HT1080 (cell line): ENCODE measurements around the gene GSPT1. TPM values are rescaled to one million over a fixed set of nuclear protein-coding genes. Genes with fewer than 3 reads are reported as not detected.
"Not testable (repeated sequence)": the region's sequence is repeated elsewhere in the genome, so short reads cannot be mapped to it uniquely, and the experiment has no call there.

ENCODE experiments used
- DNase-seq: peaks from one replicate; pipeline ENCODE4 v3.0.0-alpha.2; 2015; ENCODE audit warnings: low read depth
- total RNA-seq: library from RNA; depleted of rRNA; stranded (reverse); fragments of >200 nt; shearing (Covaris generic); gene quantifications from 2 replicates; pipeline ENCODE4 v1.2.3, GENCODE V29; 2014

Gene GSPT1
- total RNA-seq, 1 experiment from 2014 or later: 94.1 TPM

DNA sequence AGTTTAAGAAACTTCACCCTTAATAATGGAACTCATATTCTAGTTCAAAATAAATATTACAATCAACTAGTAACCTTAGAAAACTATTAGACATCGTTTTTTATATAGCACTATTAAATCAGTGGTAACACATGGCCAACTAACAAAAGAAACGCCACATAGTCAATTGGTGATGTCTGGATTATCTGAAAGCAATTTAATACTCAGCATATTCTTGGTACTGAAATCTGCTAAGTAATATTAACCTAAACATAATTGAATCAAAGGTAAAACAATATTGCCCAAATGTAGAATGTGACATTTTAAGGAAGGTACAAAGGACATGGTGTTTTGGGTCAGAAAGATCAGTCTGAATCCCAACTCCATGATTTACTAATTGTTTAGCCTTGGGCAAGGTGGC is 53.3 kb downstream of the GSPT1 start:
- no peak for DNase-seq

DNA sequence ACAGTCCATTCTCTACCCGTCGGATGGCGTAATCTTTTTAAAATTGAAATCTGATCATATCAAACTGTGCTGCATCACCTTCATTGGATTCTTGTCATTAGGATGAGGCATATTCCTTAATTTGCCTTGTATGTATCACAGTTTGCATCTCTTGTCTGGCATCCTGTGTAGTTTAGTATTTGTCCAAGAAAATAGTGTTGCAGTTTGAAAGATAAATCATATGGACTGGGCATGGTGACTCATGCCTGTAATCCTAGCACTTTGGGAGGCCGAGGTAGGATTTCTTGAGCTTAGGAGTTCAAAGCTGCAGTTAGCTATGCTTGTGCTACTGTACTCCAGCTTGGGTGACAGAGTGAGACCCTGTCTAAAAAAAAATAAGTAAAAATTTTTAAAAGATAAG is 58.6 kb downstream of the GSPT1 start:
- DNase-seq: peak; percentile 64

DNA sequence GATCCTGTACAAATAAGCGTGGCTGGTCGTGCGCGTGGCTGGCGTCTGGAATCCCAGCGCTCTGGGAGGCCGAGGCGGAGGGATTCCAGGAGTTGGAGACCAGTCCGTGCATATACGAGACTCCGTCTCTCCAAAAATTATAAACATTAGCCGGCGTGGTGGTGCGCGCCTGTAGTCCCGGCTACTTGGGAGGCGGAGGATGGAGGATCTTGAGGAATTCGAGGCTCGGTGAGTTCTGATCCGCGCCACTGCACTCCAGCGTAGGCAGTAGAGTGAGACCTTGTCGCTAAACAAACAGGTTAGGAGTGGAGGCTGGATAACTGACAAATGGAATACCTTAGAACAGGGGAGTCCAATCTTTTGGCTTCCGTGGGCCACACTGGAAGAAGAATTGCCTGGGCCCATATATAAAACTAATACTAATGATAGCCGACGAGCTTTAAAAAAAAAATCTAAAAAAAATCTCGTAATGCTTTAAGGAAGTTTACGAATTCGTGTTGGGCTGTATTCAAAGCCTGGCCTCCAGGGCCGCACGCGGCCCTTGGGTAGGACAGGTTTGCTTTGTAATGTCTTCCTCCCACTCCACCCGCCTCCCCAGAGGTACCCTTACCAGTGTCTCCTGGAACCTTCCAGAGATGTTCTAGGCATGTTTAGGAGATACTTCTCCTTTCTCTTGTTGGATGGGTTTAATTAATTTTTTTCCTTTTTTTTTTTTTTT is 63.5 kb downstream of the GSPT1 start:
- DNase-seq: peak; percentile 26

DNA sequence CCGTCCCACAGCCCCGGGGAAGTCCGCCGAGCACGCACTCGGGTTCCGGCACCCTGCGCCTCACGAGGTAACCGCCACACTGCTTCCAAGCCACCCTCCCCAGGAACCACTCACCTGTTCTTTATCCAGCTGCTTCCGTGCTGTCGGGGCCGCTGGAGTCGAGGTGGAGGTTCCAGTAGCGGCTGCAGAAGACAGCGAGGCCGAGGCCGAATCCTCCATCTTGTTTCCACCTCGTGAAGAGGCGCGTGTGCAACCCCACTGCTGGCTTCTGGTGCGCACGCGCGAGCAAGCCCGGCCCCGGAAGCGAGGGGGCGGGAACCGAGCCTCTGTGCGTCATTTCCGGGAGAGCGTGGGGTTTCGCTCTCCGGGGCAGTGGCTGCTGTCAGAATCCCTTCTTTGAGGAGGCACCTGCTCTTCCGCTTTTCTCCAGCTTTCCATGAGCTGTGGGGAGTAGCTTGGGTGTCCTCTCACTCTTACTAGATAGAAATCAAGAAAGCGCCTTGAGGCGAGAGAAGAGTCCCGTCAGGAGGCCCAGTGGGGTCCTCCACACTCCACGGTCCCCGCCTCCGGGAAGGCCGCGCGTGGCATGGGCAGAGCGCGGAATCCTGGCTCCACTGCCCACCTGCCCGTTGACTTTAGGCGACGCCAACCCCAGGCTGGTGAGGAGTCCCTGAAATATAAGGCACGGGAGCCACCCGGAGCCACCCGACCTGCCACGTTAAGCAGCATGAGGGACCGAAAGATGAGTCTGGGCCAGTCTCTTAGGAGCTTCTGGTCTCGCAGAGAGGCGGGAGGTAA is 64.3 kb downstream of the GSPT1 start, which contains the start of gene RSL1D1:
Gene RSL1D1 (minus strand): TSS at position 249 of the 798 bp plus-strand sequence. CDS start 30 bp downstream, at position 219.
- peak; percentile 89 for DNase-seq

DNA sequence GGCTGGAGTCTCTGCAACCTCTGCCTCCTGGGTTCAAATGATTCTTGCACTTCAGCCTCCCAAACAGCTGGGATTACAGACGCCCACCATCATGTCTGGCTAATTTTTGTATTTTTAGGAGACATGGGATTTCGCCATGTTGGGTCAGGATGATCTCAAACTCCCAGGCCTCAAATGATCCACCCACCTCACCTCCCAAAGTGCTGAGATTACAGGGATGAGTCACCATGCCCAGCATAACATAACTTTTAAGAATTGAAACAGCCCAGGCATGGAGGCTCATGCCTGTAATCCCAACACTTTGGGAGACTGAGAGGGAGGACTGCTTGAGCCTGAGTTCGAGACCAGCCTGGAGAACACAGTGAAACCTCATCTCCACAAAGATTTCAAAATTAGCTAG is 66.9 kb downstream of the GSPT1 start:
- DNase-seq: peak; percentile 38

DNA sequence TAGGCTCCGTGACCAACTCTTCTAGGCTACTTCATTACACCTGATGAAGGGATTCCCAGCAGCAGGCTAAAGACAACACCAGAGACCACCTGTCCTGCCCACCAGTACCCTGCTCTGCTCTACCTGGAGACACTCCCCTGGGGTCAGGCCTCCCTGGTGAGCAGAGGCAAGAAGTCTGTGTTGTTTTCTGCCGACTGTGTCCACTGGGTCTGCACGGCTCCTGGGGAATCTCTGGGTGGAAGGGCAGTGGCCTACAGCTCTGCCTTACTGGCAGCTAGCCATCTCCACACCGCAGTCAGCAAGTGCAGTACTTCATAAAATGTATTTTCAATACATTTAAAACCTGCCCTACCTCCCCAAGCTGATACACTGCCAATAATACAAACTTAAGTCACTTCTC is 71.3 kb downstream of the GSPT1 start:
- no peak for DNase-seq

DNA sequence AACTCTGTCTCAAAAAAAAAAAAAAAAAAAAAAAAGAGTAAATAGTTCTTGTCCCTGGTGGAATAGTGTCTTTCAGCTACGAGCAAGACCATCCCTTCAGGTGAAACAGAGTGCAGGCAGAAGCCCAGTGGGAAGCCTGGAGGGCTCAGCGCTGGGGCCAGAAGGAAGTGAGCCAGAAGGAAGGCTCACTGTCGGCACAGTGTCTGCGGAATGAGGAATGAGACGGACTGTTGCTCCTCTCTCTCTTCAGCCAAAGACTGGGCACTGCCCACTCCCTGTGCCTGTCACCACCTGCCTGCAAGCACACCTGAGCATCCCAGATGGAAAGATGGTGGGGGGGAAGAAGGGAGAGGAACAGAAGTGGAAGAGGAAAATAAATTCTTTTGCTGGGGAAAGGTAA is 71.9 kb downstream of the GSPT1 start:
- DNase-seq: no peak

DNA sequence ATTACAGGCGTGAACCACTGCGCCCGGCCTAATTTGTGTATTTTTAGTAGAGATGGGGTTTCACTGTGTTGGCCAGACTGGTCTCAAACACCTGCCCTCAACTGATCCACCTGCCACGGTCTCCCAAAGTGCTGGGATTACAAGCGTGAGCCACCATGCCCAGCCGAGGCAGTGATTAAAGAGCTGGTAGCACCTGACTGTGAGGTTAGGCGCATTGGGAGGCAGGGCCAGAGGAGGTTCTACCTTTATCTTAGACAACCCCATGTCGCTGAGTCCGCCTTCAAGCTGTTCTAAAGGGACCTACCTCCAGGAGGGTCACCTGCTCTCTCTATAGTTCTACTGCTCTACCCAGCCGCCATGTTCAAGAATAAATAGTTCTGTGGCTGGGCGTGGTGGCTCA is 72.5 kb downstream of the GSPT1 start:
- DNase-seq: no peak

DNA sequence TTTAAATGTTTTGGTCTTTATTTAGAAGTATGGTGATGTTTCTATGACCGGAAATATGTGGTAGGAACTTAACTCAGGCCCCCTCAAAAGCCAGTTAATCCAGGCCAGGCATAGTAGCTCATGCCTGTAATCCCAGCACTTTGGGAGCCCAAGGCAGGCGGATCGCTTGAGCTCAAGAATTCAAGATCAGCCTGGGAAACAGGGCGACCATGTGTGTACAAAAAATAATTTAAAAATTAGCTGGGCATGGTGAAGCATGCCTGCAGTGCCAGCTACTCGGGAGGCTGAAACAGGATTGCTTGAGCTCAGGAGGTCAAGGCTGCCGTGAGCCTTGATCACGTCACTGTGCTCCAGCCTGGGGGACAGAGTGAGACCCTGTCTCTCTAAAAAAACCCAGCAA is 74.7 kb downstream of the GSPT1 start:
- DNase-seq: no peak

DNA sequence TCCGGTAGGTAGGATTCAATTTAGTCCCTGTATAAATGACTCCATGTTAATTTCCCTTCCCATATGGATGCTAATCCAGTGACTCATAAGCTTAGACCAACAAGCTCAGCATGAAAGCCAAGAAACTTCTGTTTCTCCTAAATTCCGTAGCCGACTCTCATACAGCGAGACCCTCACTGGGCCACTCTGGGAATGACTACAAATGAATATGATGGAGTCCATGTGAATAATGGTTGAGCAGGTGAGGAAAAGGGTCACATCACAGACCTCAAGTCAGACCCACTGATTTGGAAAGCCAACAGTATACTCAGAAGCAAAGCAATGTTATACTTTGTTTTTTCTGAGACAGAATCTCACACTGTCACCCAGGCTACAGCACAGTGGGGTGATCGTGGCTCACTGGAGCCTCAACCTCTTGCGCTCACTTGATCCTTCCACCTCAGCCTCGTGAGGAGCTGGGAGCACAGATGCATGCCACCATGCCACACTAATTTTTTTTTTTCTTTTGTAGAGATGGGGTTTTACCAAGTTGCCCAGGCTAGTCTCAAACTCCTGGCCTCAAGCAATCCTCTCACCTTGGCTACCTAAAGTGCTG is 79.0 kb downstream of the GSPT1 start:
- peak; percentile 53 for DNase-seq

DNA sequence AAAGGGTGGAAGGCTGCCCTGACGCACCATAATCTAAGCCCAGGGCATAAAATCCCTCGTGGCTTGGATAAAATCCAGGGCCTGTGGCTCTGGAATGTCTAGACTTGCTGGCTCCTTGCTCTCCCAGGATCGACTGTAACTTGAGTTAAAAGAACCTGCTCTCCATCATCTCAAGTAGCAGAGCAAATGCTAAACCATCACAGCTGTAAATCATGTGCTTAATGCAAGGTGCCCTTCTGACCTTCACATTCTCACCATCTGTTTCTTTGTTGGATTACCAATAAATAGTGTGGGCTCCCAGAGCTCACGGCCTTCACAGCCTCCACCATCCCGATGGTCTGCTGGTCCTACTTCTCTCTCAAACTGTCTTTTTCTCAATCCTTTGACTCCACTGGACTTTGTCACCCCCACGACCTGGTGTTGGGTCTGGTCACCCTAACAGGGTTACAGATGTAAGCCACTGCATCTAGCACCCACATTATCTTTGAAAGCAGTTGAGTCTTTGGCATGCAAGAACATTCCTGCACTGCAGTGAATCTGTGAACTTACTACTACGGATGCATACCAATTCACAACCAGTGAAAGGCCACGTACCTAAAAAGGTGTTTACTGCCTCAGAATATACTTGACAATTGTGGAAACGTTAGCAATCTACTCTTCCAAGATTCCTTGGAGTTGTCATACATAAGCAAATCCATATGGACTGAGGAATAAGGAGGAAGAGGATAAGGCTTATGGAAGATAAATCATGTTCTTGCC is 79.7 kb downstream of the GSPT1 start:
- peak; percentile 46 for DNase-seq

DNA sequence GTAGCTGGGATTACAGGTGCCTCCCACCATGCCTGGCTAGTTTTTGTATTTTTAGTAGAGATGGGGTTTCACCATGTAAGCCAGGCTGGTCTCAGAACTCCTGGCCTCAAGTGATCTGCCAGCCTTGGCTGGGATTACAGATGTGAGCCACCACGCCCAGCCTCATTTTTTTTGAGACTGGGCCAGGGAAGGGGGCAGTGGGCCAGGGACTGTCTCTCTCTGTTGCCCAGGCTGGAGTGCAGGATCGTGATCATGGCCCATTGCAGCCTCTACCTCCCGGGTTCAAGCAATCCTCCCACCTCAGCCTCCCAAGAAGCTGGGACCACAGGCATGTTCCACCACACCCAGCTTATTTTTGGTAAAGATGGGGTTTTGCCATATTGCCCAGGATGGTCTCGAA is 80.4 kb downstream of the GSPT1 start:
- DNase-seq: no peak

DNA sequence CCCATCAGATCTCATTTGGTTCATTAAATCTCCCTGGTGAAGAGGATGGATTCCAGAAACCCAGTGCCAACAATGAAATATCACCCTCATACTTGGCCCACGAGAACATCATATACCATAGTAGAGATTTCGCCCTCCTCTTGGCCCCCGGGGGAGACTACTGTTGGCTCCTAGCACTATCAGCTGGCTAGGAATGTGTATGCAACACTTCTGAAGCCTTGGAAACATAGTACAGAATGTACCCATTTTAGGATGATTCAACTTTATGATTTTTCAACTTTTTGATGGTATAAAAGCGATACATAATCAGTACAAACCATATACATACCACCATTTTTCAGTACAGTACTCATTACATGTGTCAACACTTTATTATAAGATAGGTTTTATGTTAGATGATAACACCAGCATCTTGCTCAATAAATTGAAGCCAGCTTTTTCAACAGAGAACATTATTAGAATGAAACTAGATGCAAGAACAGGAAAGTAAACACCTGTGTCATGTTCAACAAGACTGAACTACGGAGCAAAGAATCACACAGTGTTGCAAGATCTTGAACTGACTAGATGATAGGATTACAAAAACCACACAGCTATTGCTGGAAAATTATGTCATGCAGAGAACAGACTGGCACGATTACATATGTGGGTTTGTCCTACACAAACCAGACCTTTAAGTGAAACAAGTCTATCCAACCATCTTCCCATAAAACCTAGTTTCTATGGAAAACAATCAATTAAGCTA is 81.6 kb downstream of the GSPT1 start:
- DNase-seq: peak; percentile 29

DNA sequence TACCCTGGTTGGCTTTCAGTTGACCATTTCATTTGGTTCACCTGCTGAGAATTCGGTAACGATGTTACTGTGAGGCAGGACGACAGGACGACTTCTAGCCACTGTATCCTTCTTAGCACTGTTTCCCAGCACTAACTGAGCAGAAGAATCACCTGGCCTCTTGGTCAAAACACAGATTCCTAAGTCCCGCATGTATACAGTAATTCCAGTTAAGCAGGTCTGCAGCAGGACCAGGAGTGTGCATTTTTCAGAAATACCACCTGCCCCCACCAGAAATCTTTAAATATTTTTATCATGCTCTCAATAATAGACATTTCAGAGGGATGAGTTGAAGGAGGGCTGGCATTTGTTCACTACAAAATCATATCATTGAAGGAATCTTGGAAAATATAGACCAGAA is 87.1 kb downstream of the GSPT1 start:
- DNase-seq: no peak

DNA sequence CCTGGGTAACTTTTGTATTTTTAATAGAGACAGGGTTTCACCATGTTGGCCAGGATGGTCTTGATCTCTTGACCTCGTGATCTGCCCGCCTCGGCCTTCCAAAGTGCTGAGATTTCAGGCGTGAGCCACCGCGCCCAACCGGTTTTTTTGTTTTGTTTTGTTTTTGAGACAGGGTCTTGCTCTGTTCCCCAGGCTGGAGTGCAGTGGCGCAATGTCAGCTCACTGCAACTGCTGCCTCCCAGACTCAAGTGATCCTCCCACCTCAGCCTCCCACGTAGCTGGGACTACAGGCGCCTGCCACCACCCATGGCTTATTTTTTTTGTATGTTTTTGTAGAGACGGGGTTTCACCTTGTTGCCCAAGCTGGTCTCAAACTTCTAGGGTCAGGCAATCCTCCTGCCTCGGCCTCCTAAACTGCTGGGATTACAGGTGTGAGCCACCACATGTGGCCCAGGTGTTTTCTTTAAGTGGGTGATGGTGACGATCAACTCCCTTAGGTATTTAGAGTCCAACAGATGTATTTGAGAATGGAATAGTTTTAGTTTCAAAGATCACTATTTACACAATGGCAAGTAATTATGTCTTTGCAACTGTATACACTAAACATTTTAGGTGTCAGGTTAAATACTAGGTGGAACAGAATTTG is 90.1 kb downstream of the GSPT1 start:
- DNase-seq: not testable (repeated sequence)

DNA sequence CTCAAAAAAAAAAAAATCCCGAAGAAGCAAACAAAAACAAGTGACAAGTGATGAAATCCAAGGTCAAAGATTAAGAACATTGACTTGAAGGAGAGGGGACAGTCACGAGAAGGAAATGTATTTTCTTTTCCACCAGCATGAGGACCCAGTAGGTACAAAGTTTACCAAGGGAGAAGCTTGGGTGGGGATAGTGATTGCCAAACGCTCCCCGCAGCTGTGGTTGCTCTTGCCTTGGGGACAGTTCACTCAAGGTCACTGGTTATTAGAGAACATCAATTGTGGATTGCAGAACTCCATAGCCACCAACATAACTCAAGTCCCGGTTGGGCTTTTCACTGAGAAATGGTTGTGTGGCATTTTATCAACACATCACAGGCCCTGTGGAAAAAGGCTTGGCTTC is 91.4 kb downstream of the GSPT1 start:
- no peak for DNase-seq

DNA sequence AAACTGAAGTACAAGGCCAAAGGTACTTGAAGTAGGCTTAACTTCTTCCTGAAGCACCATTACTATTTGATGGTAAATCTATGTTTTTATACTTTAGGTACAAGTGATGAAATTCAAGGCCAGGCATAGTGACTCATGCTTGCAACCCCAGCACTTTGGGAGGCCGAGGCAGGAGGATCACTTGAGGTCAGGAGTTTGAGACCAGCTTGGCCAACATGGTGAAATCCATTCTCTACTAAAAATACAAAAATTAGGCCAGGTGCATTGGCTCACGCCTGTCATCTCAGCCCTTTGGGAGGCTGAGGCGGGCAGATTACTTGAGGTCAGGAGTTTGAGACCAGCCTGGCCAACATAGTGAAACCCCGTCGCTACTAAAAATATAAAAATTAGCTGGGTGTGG is 92.1 kb downstream of the GSPT1 start:
- not testable (repeated sequence) for DNase-seq

DNA sequence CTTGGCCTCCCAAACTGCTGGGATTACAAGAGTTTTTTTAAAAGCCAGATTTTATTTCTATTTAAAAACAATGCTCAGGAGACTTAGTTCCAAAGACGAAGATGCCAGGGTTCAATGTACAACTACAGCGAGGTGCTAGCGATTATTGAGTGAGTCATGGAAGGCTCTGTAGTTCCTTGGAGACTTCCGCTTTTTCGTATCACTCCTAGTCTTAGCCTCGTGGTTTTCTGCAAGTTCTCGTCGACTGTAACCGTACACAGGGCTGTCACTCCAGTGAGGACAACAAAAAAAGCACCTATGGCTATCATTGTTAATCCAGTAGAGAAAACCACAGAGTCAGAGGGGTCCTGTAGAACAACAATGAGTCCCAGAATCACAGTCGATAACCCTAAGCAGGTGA is 96.0 kb downstream of the GSPT1 start:
- no peak for DNase-seq

DNA sequence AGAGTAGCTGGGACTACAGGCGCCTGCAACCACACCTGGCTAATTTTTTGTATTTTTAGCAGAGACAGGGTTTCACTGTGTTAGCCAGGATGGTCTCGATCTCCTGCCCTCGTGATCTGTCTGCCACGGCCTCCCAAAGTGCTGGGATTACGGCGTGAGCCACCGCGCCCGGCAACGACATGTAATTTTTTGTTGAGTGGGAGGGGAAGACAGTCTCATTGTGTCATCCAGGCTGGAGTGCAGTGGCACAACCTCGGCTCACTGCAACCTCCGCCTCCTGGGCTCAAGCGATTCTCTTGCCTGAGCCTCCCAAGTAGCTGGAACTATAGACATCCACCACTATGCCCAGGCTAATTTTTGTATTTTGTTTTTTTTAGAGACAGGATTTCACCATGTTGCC is 96.8 kb downstream of the GSPT1 start:
- not testable (repeated sequence) for DNase-seq
